Measurements from ENCODE around the gene PTPRT. TPM values are rescaled to one million over a fixed set of nuclear protein-coding genes. Genes with fewer than 3 reads are reported as not detected.

Gene PTPRT
- polyA plus RNA-seq, 3 donors, result not detected

- Histone ChIP-seq H3K27ac (ENCODE audit: low read depth in 1 of 2, low read length in 2 of 2) (no peak overlapping the region), H3K4me2 (replicated peaks; ENCODE audit: extremely low read depth, low read length, poor library complexity, severe bottlenecking) (no peak overlapping the region), H3K4me3 (replicated peaks in 1 of 3; ENCODE audit: low read depth in 2 of 3, low read length in 3 of 3) (no peak overlapping the region), H3K4me1 (ENCODE audit: control insufficient read depth in 1 of 2, insufficient read depth in 2 of 2, low read length in 2 of 2) (no peaks in the 10 kb centered on the region), H4K20me1 (ENCODE audit: insufficient read depth, low read length) (no peaks in the 10 kb centered on the region), H3K9ac (ENCODE audit: insufficient read depth, low read length, poor library complexity, severe bottlenecking) (no peak overlapping the region), H3K79me2 (ENCODE audit: insufficient read depth, low read length) (no peaks in the 10 kb centered on the region), H3K9me3 (replicated peaks in 1 of 2; ENCODE audit: control insufficient read depth in 1 of 2, insufficient read depth in 1 of 2, low read length in 2 of 2) (peaks cover 17 to 20% of the 10 kb centered on the region in 2 donors), H3K27me3 (ENCODE audit: control insufficient read depth in 2 of 2, insufficient read depth in 2 of 2, low read length in 2 of 2) (no peaks in the 10 kb centered on the region), H2AFZ (ENCODE audit: insufficient read depth, low read depth, low read length, poor library complexity, severe bottlenecking) (no peak overlapping the region), H3K36me3 (replicated peaks in 1 of 2; ENCODE audit: control insufficient read depth in 1 of 2, insufficient read depth in 2 of 2, low read length in 2 of 2) (no peaks in the 10 kb centered on the region)
- H3K27ac Mint-ChIP-seq, result peak overlapping the region in 1 of 7 donors; percentile 7
- no peaks in the 10 kb centered on the region for H3K36me3 Mint-ChIP-seq
- peaks cover 4 to 18% (median 10%) of the 10 kb centered on the region in 7 donors for H3K9me3 Mint-ChIP-seq
- TF ChIP-seq CTCF (IDR thresholded peaks at IDR 0.05), result no peak
- WGBS (ENCODE audit: insufficient coverage), result 74% methylated on average over 5 of the region's 7 CpGs
- intact Hi-C loops (cut with micrococcal nuclease), result no loop called here
- H3K4me3 Mint-ChIP-seq, result no peak overlapping the region
- no peaks in the 10 kb centered on the region for H3K4me1 Mint-ChIP-seq
- no peak for DNase-seq
- H3K27me3 Mint-ChIP-seq (ENCODE audit: low read depth in 3 of 3), result peaks cover 0 to 2% (median 0%) of the 10 kb centered on the region in 3 donors
Measured at GRCh38 chr20:42690842-42691437, 498.8 kb downstream of the PTPRT start.

DNA sequence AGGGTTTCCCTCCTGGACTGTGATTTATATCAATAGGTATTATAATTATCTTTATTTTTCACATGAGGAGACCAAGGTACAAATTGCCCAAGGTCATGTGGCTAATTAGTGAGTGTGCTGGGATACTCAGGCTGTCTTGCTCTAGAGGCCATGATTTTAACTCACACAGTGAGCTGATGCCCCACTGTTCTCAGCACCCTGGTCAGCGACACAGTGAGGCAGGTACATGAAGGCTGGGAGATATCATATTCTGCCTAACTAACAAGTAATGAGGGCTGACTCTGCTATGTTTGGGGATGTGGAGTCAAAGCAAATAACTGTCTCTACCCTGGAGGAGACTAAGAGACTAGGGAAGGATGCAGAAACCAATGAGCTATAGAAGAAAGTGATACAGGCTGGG is 501.1 kb downstream of the PTPRT start:
- peaks cover 0 to 2% (median 0%) of the 10 kb centered on the region in 3 donors for H3K27me3 Mint-ChIP-seq (ENCODE audit: low read depth in 3 of 3)
- peaks cover 4 to 18% (median 10%) of the 10 kb centered on the region in 7 donors for H3K9me3 Mint-ChIP-seq
- no peaks in the 10 kb centered on the region for H4K20me1 ChIP-seq (ENCODE audit: insufficient read depth, low read length)
- H3K4me3 Mint-ChIP-seq, result no peak overlapping the region
- no peak overlapping the region for H3K4me2 ChIP-seq (replicated peaks; ENCODE audit: extremely low read depth, low read length, poor library complexity, severe bottlenecking)
- no peaks in the 10 kb centered on the region for H3K79me2 ChIP-seq (ENCODE audit: insufficient read depth, low read length)
- no peak overlapping the region for H3K9ac ChIP-seq (ENCODE audit: insufficient read depth, low read length, poor library complexity, severe bottlenecking)
- no peak overlapping the region for H3K27ac ChIP-seq (ENCODE audit: low read depth in 1 of 2, low read length in 2 of 2)
- no peaks in the 10 kb centered on the region for H3K36me3 Mint-ChIP-seq
- no peaks in the 10 kb centered on the region for H3K27me3 ChIP-seq (ENCODE audit: control insufficient read depth in 2 of 2, insufficient read depth in 2 of 2, low read length in 2 of 2)
- H3K4me1 Mint-ChIP-seq, result no peaks in the 10 kb centered on the region
- TF ChIP-seq CTCF (IDR thresholded peaks at IDR 0.05), result no peak
- no peak overlapping the region for H2AFZ ChIP-seq (ENCODE audit: insufficient read depth, low read depth, low read length, poor library complexity, severe bottlenecking)
- peaks cover 17 to 20% of the 10 kb centered on the region in 2 donors for H3K9me3 ChIP-seq (replicated peaks in 1 of 2; ENCODE audit: control insufficient read depth in 1 of 2, insufficient read depth in 1 of 2, low read length in 2 of 2)
- no peaks in the 10 kb centered on the region for H3K36me3 ChIP-seq (replicated peaks in 1 of 2; ENCODE audit: control insufficient read depth in 1 of 2, insufficient read depth in 2 of 2, low read length in 2 of 2)
- no peak for DNase-seq
- no peak overlapping the region for H3K4me3 ChIP-seq (replicated peaks in 1 of 3; ENCODE audit: low read depth in 2 of 3, low read length in 3 of 3)
- no peak overlapping the region for H3K27ac Mint-ChIP-seq
- no CpG with 5 or more reads among the region's 1 CpG for WGBS (ENCODE audit: insufficient coverage)
- no peaks in the 10 kb centered on the region for H3K4me1 ChIP-seq (ENCODE audit: control insufficient read depth in 1 of 2, insufficient read depth in 2 of 2, low read length in 2 of 2)
- intact Hi-C loops (cut with micrococcal nuclease), result no loop called here

Data from CD14-positive monocyte (primary cell).